Mucosa of rectum (tissue), 2 donors: Measurements from ENCODE around the gene CRYBG3.

ENCODE experiments used
- H3K27ac ChIP-seq, 2 donors: one replicate each; pipeline ENCODE4 v1.7.0; 2013; ENCODE audit warnings: inconsistent platforms in 2 of 2, low read depth in 2 of 2, low read length in 2 of 2
- H3K27me3 ChIP-seq, 2 donors: one replicate each; pipeline ENCODE4 v1.7.0; 2013; ENCODE audit warnings: low read length in 2 of 2; ENCODE audit not compliant: control insufficient read depth in 2 of 2, insufficient read depth in 2 of 2
- H3K36me3 ChIP-seq, 2 donors: one replicate each; pipeline ENCODE4 v1.7.0; 2013; ENCODE audit warnings: low read length in 2 of 2; ENCODE audit not compliant: control insufficient read depth in 2 of 2, insufficient read depth in 2 of 2
- H3K4me1 ChIP-seq, 2 donors: one replicate each; pipeline ENCODE4 v1.7.0; 2013; ENCODE audit warnings: low read length in 2 of 2, mild to moderate bottlenecking in 1 of 2; ENCODE audit not compliant: control insufficient read depth in 2 of 2, insufficient read depth in 2 of 2
- H3K4me3 ChIP-seq, 2 donors: one replicate each; pipeline ENCODE4 v1.7.0; 2013; ENCODE audit warnings: low read length in 2 of 2
- H3K9ac ChIP-seq, 2 donors: one replicate each; pipeline ENCODE4 v1.7.0; 2013; ENCODE audit warnings: low read length in 2 of 2, low read depth in 1 of 2, mild to moderate bottlenecking in 1 of 2
- H3K9me3 ChIP-seq, 2 donors: one replicate each; pipeline ENCODE4 v1.7.0; 2013; ENCODE audit warnings: low read length in 2 of 2; ENCODE audit not compliant: control insufficient read depth in 2 of 2
- donor health status: healthy.
- donor health status: Normal muscosa, but diverticular disease.

CRYBG3 gene

DNA sequence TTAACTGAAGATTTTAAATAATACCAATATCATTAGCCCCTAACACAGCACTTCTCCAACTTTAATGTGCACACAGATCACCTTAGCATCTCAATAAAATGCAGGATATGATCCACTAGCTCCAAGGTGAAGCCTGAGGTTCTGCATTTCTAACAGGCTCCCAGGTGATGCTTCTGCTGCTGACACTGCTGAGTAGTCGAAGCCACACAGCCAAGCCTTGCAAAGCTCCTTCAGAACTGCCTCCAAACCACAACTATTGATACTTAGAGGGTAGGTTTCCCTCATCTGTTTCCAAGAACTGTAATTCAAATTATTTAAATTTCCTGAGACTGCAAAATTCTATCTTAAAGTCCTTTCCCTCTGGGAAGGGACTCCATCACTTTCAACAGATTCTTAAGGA lies 146.6 kb downstream of the CRYBG3 start:
- H3K9ac ChIP-seq = no peak overlapping the region

DNA sequence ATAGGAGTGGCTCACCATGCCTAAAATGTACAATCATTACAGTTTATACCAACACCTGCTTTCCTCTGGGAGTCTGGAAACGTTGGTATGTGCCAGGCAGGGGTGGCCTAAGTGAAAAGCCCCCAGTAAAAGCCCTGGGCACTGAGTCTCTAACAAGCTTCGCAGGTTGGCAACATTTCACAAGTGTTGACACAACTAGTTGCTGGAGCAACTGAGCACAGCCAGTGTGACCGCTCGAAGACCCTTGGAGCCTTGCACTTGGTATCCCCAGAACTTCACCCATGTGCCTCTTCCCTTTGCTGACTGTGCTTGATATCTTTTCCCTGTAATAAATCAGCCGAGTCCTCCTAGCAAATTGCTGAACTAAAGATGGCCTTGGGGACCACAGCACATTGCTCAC lies 147.7 kb downstream of the CRYBG3 start:
- Histone ChIP-seq H3K9ac (no peak overlapping the region), H3K4me1 (peaks cover 9 to 16% of the 10 kb centered on the region in 2 donors), H3K27me3 (no peaks in the 10 kb centered on the region), H3K4me3 (no peak overlapping the region), H3K27ac (peak overlapping the region in 1 of 2 donors; percentile 38), H3K9me3 (no peaks in the 10 kb centered on the region), H3K36me3 (peaks cover 8 to 10% of the 10 kb centered on the region in 2 donors)

More for the DNA sequence above, 146.6 kb downstream of the CRYBG3 start:
- no peaks in the 10 kb centered on the region for H3K9me3 ChIP-seq
- H3K27me3 ChIP-seq = no peaks in the 10 kb centered on the region
- H3K36me3 ChIP-seq = peaks cover 8 to 10% of the 10 kb centered on the region in 2 donors
- no peak overlapping the region for H3K4me3 ChIP-seq
- no peak overlapping the region for H3K27ac ChIP-seq
- H3K4me1 ChIP-seq = peaks cover 9 to 16% of the 10 kb centered on the region in 2 donors

DNA sequence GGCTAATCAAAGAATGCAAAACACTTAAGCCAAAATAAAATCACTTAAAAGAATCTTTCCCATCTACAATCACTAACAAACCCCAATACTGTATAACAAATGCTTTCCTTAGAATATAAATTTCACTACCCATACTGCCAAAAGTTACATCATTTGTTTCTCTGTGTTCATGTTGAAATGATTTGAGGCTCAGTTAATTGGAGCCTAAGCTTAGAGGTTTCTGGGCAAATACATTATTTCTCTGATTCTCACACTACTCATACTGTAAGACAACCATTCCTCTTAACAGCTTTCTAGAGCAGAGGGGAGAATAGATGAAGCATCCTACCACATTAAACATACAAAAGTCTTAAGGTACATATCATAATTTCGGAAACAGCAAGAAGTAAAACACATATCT lies 148.3 kb downstream of the CRYBG3 start:
- Histone ChIP-seq H3K9ac (no peak overlapping the region), H3K36me3 (peaks cover 8 to 10% of the 10 kb centered on the region in 2 donors), H3K4me3 (no peak overlapping the region), H3K9me3 (no peaks in the 10 kb centered on the region), H3K27ac (no peak overlapping the region), H3K27me3 (no peaks in the 10 kb centered on the region), H3K4me1 (peaks cover 9 to 16% of the 10 kb centered on the region in 2 donors)

DNA sequence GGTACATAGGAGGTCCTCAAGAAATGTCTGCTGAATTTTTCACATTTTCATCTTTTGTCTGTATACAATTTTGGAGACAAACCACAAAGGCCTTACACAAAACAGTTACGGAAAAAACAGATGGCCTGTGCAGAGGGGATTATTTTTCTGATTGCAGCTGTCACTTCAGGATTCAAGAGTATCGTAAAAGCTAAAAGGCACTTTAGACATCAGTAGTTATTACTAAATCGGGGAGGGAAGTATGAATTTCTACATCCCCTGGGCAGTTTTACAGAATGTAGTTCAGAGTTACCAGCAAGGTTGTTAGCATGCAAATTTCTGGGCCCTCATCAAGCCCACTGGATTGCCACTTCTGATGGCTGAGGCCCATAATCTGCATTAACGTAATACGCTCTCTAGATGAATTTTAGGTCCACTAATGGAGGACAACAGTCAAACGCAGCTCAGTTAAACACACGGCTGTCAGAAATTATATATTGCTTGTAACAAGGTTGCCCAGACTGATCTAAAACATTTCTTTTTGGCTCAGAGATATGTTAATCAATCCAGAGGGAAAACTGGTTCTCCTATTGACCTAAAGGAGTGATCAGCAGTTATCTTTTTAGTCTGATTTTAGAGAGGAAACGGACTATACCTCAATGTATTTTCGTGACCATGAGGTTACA lies 149.3 kb downstream of the CRYBG3 start:
- no peaks in the 10 kb centered on the region for H3K27me3 ChIP-seq
- peak overlapping the region; percentile 70 to 75 for H3K27ac ChIP-seq
- H3K9ac ChIP-seq = peak overlapping the region; percentile 50 to 65
- H3K4me3 ChIP-seq = peak overlapping the region; percentile 68 to 76
- H3K9me3 ChIP-seq = no peaks in the 10 kb centered on the region
- peaks cover 8 to 10% of the 10 kb centered on the region in 2 donors for H3K36me3 ChIP-seq
- H3K4me1 ChIP-seq = peaks cover 9 to 16% of the 10 kb centered on the region in 2 donors

DNA sequence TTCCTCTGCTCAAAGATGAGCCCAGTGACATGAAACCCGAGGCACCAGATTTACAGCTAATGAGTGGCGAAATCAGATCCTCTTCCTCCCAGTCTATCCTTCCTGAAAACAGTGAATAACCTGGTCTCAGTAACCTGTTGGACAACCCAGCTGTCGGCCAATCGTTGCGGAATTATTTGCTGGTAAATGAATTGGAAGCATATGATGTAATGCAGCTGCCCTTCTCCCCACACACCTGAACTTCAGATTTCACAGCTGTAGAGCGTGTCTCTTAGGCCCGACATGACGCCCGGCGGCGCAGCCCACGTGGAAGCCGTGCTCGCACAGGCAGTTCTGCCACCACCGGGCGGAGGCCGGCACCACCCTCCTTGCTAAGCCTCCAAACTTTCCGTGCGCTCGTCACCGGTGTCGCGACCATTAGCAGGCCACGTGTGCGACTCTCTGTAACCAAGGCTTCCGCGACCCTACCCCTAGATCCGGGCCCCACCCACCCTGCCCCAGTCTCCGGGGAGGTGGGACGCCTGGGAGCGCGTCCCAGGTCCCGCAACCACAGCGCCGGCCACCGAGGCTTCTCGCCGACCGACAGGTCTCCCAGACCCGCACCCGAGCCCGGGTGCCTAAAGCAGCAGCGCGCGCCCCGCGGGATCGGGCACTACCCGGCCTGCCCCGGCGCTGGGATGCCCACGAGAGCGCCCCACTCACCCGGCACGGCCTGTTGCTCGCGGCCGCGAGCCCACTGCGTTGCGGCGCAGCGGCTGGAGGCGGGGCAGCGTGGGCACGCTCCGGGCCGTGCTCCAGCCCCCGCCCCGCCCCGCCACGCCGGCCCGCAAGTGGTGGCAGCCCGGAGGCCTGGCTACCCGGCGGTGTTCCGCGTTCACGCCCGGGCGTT lies 150.1 kb downstream of the CRYBG3 start, which contains the start of gene RIOX2:
Gene RIOX2, minus strand, starts transcription at position 753 of the 889 bp plus-strand sequence. CDS start 4,838 bp downstream, outside the sequence.
- Histone ChIP-seq H3K9me3 (no peaks in the 10 kb centered on the region), H3K4me3 (peak within 1 kb of the TSS; percentile 68 to 76), H3K27me3 (no peaks in the 10 kb centered on the region), H3K27ac (peak within 1 kb of the TSS; percentile 70 to 75), H3K36me3 (peaks cover 3 to 4% of the 10 kb centered on the region in 2 donors), H3K4me1 (peaks cover 9 to 16% of the 10 kb centered on the region in 2 donors), H3K9ac (peak within 1 kb of the TSS; percentile 50 to 65)

DNA sequence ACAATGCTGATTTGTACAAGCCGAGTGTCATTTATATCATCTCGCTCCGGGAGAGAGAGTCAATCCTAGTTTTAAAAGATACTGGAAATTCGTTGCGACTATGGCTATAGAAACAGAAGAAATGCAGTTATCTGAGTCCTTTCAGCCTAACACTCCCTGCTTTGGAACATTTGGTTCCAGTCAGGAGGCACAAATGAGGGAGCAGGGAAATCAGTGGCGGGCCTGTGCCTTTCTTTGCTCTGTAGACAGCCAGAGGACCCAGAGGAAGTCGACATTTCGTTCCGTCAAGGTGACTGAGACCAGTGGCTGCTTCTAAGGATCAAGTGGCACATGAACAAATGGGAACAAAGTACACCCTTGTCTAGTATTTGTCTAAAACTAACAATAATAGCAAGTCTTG lies 151.2 kb downstream of the CRYBG3 start:
- no peaks in the 10 kb centered on the region for H3K36me3 ChIP-seq
- peak overlapping the region; percentile 68 to 76 for H3K4me3 ChIP-seq
- H3K27ac ChIP-seq = no peak overlapping the region
- H3K4me1 ChIP-seq = peaks cover 9 to 16% of the 10 kb centered on the region in 2 donors
- no peak overlapping the region for H3K9ac ChIP-seq
- no peaks in the 10 kb centered on the region for H3K9me3 ChIP-seq
- no peaks in the 10 kb centered on the region for H3K27me3 ChIP-seq

DNA sequence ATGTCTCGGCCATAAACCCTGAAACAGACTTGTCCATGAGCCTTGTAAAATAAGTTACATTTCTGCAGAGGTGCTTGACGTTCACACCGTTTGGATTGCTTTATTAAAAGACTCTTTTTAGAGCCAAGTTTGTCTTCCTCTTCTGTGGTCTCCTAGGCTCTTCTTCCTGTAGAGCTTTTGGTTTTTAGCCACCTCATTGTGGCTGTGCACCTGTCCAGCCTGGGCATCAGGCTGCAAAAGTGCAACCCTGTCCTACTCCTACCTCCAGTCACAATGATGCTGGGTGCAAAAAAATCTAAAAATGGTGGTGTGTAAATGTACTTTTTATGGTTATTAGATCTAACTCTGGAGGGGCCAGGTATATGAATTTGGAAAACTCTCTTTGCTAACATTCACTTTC lies 153.2 kb downstream of the CRYBG3 start:
- Histone ChIP-seq H3K4me1 (peaks cover 9 to 10% of the 10 kb centered on the region in 2 donors), H3K27me3 (no peaks in the 10 kb centered on the region), H3K9me3 (no peaks in the 10 kb centered on the region), H3K36me3 (no peaks in the 10 kb centered on the region), H3K27ac (no peak overlapping the region), H3K4me3 (no peak overlapping the region), H3K9ac (no peak overlapping the region)

DNA sequence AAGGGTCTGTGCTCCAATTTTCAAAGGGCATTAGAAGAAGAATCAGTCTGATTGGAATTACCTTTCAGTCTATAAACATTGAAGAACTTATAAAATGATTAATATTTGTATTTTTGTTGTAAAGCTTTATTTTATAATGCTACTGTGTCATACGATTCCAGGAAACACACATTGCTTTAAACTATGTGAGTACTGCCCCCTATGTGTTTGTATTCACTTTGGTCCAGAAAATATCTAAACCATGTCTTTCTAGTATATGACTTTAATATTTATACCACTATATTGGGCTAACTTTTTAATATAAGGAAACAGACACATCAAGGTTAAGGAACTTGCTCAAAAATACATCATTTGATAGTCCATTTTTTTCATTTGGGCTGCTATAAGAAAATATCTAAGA lies 153.7 kb downstream of the CRYBG3 start:
- no peaks in the 10 kb centered on the region for H3K27me3 ChIP-seq
- H3K4me1 ChIP-seq = peaks cover 9 to 10% of the 10 kb centered on the region in 2 donors
- no peaks in the 10 kb centered on the region for H3K36me3 ChIP-seq
- no peak overlapping the region for H3K4me3 ChIP-seq
- H3K9me3 ChIP-seq = no peaks in the 10 kb centered on the region
- H3K9ac ChIP-seq = no peak overlapping the region
- no peak overlapping the region for H3K27ac ChIP-seq

DNA sequence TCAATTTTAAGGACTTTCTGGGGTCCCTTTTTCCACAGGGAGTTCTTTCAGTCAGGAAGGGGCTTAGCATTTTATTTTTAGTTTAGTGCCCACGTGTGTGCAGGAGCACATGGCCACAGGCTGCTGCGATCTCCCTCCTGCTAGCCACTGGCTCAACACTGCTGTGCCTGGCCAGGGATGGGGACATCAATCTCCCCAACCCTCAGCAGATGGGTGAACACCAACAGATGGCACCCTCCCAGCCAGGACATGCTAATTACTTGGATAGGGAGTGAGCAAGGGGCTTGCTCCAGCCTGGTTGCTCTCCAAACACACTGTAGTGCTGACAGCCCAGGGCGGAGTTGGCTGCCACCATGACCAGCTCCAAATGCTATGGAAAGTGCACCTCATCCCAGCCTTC lies 157.8 kb downstream of the CRYBG3 start:
- no peak overlapping the region for H3K27ac ChIP-seq
- no peak overlapping the region for H3K9ac ChIP-seq
- no peaks in the 10 kb centered on the region for H3K36me3 ChIP-seq
- H3K27me3 ChIP-seq = no peaks in the 10 kb centered on the region
- H3K4me1 ChIP-seq = no peaks in the 10 kb centered on the region
- H3K9me3 ChIP-seq = no peaks in the 10 kb centered on the region
- no peak overlapping the region for H3K4me3 ChIP-seq

DNA sequence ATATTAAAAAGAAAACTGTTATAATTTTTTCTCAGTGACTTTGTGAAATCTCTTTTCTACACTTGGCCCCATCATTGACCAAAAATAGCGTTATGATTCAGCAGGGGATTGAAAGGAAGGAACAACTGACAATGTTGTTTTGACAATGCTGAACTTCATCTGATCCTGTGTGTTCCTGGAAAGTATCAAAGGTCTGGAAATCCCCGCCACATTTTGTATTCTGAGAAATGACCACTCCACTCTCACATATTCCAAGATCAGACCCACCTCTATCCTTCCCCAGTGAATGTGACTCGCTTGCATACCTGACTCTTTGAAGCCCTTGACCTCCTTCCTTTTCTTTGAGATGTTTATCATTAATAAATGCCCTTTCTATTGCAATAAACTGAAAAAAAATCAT lies 160.1 kb downstream of the CRYBG3 start:
- H3K9me3 ChIP-seq = no peaks in the 10 kb centered on the region
- no peaks in the 10 kb centered on the region for H3K27me3 ChIP-seq
- no peaks in the 10 kb centered on the region for H3K36me3 ChIP-seq
- H3K27ac ChIP-seq = no peak overlapping the region
- no peak overlapping the region for H3K9ac ChIP-seq
- H3K4me1 ChIP-seq = no peaks in the 10 kb centered on the region
- H3K4me3 ChIP-seq = no peak overlapping the region
